ENCODE measurements around the gene SRP19.
"Not testable (repeated sequence)": the region's sequence is repeated elsewhere in the genome, so short reads cannot be mapped to it uniquely, and the experiment has no call there.

The SRP19 gene

GRCh38 chr5:112870966-112871365 lies 9.9 kb downstream of the SRP19 start:
- no peak for DNase-seq (ENCODE audit: low read depth)

GRCh38 chr5:112876362-112876761 lies 15.3 kb downstream of the SRP19 start:
- no peak for DNase-seq (ENCODE audit: low read depth)

GRCh38 chr5:112878101-112878500 lies 17.0 kb downstream of the SRP19 start:
- DNase-seq (ENCODE audit: low read depth), result no peak

- no peak for DNase-seq (ENCODE audit: low read depth)
These were observed 17.7 kb downstream of the SRP19 start for GRCh38 chr5:112878760-112879159.

- DNase-seq (ENCODE audit: low read depth), result no peak
These were observed 19.3 kb downstream of the SRP19 start for GRCh38 chr5:112880219-112880964.

GRCh38 chr5:112883192-112883591 lies 22.1 kb downstream of the SRP19 start:
- DNase-seq (ENCODE audit: low read depth), result no peak

- no peak for DNase-seq (ENCODE audit: low read depth)
These were observed 23.9 kb downstream of the SRP19 start for GRCh38 chr5:112885001-112885400.

GRCh38 chr5:112886975-112887374 lies 25.9 kb downstream of the SRP19 start:
- DNase-seq (ENCODE audit: low read depth), result no peak

- DNase-seq (ENCODE audit: low read depth), result not testable (repeated sequence)
These were observed 31.0 kb downstream of the SRP19 start for GRCh38 chr5:112892066-112892465.

GRCh38 chr5:112892776-112893175 lies 31.7 kb downstream of the SRP19 start:
- no peak for DNase-seq (ENCODE audit: low read depth)

GRCh38 chr5:112895682-112896081 lies 34.6 kb downstream of the SRP19 start:
- no peak for DNase-seq (ENCODE audit: low read depth)

- no peak for DNase-seq (ENCODE audit: low read depth)
These were observed 41.5 kb downstream of the SRP19 start for GRCh38 chr5:112902561-112902960.

GRCh38 chr5:112904996-112905395 lies 43.9 kb downstream of the SRP19 start:
- DNase-seq (ENCODE audit: low read depth), result not testable (repeated sequence)

GRCh38 chr5:112906637-112907036 lies 45.5 kb downstream of the SRP19 start:
- no peak for DNase-seq (ENCODE audit: low read depth)

- DNase-seq (ENCODE audit: low read depth), result no peak
These were observed 46.1 kb downstream of the SRP19 start for GRCh38 chr5:112907166-112907631.

- DNase-seq (ENCODE audit: low read depth), result no peak
These were observed 47.8 kb downstream of the SRP19 start for GRCh38 chr5:112908854-112909253.

GRCh38 chr5:112910529-112910928 lies 49.4 kb downstream of the SRP19 start:
- no peak for DNase-seq (ENCODE audit: low read depth)

GRCh38 chr5:112914584-112914983 lies 53.5 kb downstream of the SRP19 start:
- DNase-seq (ENCODE audit: low read depth), result no peak

GRCh38 chr5:112915831-112916230 lies 54.7 kb downstream of the SRP19 start:
- DNase-seq (ENCODE audit: low read depth), result no peak

- DNase-seq (ENCODE audit: low read depth), result no peak
These were observed 56.4 kb downstream of the SRP19 start for GRCh38 chr5:112917453-112917995.

GRCh38 chr5:112918136-112918535 lies 57.0 kb downstream of the SRP19 start:
- no peak for DNase-seq (ENCODE audit: low read depth)

- no peak for DNase-seq (ENCODE audit: low read depth)
These were observed 57.6 kb downstream of the SRP19 start for GRCh38 chr5:112918679-112919078.

All from GM04503 (cell line).